ENCODE data around the gene COMMD2.
A peak's percentile ranks its signal among the peaks of the same experiment; 100 is the strongest.

The COMMD2 gene

GRCh38 chr3:149764302-149764701 is 12.0 kb upstream of the COMMD2 start:
- DNase-seq (ENCODE audit: low read depth in 4 of 4, low spot score in 1 of 4) = no peak

GRCh38 chr3:149763565-149764195 is 11.4 kb upstream of the COMMD2 start:
- no peak for DNase-seq (ENCODE audit: low read depth in 4 of 4, low spot score in 1 of 4)

GRCh38 chr3:149753717-149754116 is 1.4 kb upstream of the COMMD2 start:
- no peak for DNase-seq (ENCODE audit: low read depth in 4 of 4, low spot score in 1 of 4)

GRCh38 chr3:149752788-149753136 is 473 bp upstream of the COMMD2 start:
- DNase-seq (ENCODE audit: low read depth in 4 of 4, low spot score in 1 of 4) = no peak

DNA sequence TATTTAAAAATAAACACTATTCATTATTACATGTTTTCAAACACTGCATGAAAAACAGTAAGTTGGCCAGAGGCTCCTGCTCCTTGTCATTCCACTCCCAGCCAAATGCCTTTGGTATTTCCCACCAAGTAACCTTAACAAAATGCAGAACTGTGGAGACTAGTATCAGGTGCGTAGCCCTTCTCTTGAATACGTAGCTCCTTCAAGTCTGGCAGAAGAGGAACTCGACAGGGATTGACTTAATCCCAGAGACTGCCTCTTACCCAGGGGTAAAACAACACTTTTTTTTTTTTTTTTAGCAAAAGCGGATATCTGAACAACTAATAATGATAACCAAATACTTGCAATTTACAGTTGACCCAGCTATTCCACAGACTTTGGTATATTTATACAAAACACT is 738 bp downstream of the COMMD2 start:
- DNase-seq (ENCODE audit: low read depth in 4 of 4, low spot score in 1 of 4) = no peak

GRCh38 chr3:149744606-149745005 is 7.7 kb downstream of the COMMD2 start:
- DNase-seq (ENCODE audit: low read depth in 4 of 4, low spot score in 1 of 4) = no peak

DNA sequence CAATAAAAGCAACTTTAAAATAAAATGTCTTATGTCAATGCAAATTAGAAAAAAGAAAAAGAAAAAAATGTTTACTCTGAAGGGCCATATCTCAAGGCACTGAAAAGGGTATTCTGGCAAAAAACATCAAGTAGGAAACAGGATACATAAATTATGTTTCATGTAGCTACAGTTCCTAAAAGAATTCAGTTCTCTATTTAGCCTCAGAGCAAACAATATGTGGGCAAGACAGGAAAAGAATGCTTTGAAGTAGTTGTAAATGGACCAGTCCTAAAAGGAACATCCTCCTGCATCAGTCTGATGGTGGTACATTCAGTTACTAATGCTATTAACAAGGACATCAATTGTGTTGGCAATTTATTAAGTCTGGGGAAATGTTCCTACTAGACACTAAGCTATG is 8.1 kb downstream of the COMMD2 start:
- DNase-seq (ENCODE audit: low read depth in 4 of 4, low spot score in 1 of 4) = no peak

- no peak for DNase-seq (ENCODE audit: low read depth in 4 of 4, low spot score in 1 of 4)
These were observed 12.9 kb downstream of the COMMD2 start for GRCh38 chr3:149739396-149739795.

DNA sequence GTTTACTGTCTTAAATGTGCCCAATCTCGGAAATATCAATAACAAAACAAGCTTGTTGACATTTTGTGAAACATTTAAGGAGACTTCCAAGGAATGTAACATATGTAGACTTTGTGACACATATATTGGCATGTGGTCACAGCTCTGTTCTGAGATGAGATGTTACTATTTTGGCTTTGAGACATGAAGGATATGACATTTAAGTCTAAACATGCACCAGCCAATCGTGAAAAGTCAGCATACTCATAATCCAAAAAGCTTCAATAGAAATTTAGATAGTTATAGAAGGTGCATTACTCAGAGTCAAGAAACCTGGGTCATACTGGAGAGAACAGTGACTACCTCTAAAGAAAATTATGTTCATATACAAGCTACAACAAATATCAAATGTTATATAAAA is 13.4 kb downstream of the COMMD2 start:
- no peak for DNase-seq (ENCODE audit: low read depth in 4 of 4, low spot score in 1 of 4)

- DNase-seq (ENCODE audit: low read depth in 4 of 4, low spot score in 1 of 4) = no peak
These were observed 15.4 kb downstream of the COMMD2 start for GRCh38 chr3:149736953-149737205.

DNA sequence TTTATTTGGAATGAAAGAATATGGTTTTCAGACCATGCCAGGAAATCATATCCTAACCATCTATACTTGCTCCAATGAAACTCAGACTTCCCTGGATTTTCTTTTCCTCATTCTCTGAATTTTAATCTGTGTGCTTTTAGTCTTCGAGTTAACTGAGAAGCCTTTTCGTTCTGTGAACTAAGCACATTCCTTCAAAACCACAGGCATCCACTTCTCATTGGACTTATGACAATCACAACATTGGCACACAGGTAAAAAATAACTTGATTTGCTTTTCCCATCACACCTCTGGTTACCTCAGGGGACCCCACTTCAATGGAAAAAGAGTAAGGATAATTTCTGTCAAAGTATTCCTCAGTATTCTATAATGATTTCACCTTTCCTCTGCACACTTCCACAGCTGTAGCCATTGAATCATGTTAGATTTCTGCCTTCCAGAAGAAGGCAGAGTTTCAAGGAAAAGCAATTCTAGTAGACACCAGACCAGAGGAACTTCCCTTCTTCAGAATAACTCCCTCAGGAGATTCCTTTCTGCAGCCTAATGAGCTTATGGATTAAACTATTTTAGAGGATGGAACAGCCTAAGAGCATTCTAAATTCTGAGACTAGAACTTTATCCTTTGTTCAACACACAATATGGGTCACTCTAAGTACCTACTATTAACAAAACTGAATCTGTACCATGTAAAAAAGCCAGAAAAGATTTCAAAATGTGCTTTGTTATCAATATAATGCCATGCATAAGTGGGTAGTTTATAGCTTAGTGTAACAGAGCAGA is 15.9 kb downstream of the COMMD2 start:
- no peak for DNase-seq (ENCODE audit: low read depth in 4 of 4, low spot score in 1 of 4)

DNA sequence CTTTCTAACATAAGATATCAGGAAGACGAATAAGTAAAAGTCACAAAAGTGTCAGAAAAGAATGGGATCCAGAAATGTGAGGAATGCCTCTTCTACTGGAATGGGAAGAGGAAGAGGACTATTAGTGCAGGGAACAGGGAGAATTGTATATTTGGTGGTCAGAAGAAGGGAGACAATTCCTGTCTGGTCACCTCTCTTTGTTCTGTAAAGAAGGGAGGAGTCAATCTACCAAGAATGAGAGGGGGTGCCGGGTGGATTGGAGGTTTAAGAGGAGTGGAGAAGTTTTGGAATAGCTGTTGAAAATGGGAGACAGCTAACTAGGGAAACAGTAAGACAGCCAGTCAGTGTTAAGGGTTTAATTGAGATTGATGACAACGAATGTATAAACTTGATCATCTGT is 20.1 kb downstream of the COMMD2 start:
- DNase-seq (ENCODE audit: low read depth in 4 of 4, low spot score in 1 of 4) = no peak

DNA sequence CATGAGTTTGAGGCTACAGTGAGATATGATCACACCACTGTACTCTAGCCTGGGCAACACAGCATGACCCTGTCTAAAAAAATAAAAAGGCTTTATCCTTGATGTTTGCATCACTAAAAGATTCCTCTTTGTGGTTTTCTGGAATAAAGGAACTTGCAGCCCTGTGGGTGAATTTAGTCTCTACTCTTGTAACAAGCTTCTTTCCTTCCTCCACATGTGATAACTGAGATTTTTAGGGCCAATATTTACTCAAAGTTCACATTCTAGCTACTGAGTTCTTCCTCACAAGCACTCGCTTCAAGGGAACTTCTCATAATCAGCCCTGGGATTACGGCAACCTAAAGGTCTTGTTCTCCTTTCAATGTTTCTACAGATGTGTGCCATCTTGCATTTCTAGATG is 24.6 kb downstream of the COMMD2 start:
- no peak for DNase-seq (ENCODE audit: low read depth in 4 of 4, low spot score in 1 of 4)

- no peak for DNase-seq (ENCODE audit: low read depth in 4 of 4, low spot score in 1 of 4)
These were observed 25.4 kb downstream of the COMMD2 start for GRCh38 chr3:149726716-149727407.

- DNase-seq (ENCODE audit: low read depth in 4 of 4, low spot score in 1 of 4) = no peak
These were observed 28.5 kb downstream of the COMMD2 start for GRCh38 chr3:149723781-149724180.

DNA sequence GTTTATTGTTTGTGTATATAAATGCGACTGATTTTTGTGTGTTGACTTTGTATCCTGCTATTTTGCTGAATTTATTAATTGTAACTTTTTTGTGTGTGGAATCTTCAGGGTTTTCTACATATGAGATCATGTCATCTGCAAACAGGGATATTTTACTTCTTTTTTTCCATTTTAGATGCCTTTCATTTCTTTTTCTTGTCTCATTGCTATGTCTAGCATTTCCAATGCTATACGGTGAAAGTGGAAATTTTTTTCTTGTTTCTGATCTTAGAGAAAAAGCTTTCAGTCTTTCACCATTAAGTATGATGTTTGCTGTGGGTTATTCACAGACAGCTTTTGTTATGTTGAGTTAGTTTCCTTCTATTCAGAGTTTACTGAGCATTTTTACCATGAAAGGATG is 31.4 kb downstream of the COMMD2 start:
- DNase-seq (ENCODE audit: low read depth in 4 of 4, low spot score in 1 of 4) = no peak

- peak in 1 of 4 experiments; percentile 9 for DNase-seq (ENCODE audit: low read depth in 4 of 4, low spot score in 1 of 4)
These were observed 34.8 kb downstream of the COMMD2 start for GRCh38 chr3:149717391-149718056.

- no peak for DNase-seq (ENCODE audit: low read depth in 4 of 4, low spot score in 1 of 4)
These were observed 35.3 kb downstream of the COMMD2 start for GRCh38 chr3:149716984-149717383.

DNA sequence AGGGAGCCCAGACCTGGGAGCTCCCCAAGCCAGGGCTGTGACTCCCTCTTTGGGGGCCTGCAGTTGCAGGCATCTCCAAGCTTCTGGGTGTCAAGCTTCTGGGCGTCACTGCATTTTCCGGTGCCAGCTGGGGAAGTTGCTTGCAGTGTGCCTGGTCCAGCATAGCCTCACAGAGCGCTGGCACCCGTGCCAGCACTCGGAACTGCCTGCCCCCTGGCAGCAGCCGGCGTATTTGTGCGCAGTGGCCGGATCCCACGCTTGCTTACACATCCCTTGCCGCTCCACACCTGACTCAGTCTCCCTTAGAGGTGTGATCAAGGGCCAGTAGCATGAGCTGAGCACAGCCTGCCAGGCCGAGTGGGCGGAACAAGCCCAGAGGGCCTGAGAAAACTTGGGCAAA is 37.0 kb downstream of the COMMD2 start:
- DNase-seq (ENCODE audit: low read depth in 4 of 4, low spot score in 1 of 4) = no peak

- DNase-seq (ENCODE audit: low read depth in 4 of 4, low spot score in 1 of 4) = no peak
These were observed 38.3 kb downstream of the COMMD2 start for GRCh38 chr3:149713730-149714654.

DNA sequence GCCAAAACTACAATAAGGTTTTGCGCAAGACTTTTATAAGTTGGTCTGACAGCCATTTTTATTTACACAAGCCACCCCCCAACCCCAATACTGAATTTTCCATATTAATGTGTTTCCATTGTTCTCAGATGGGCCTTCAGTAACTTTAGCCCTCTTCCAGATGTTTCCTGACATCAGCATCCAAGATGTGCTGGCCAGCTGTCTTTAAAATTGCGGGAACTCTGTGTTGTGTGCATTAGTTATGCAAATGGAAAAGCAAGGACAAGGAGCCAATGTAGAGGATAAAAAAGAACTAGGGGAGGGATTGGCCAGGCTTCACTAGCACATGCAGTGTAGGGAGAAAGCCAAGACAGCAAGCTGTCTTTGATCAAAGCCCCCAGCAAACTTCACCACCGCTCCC is 45.4 kb downstream of the COMMD2 start:
- no peak for DNase-seq (ENCODE audit: low read depth in 4 of 4, low spot score in 1 of 4)
